K562 (cell line): ENCODE measurements around the gene NOSIP. TPM values are rescaled to one million over a fixed set of nuclear protein-coding genes. Genes with fewer than 3 reads are reported as not detected.

Experiments used
- BACH1 ChIP-seq: fragments of 200-800 bp; sonication (Bioruptor generic); IDR thresholded peaks from 2 replicates; pipeline ENCODE4 v1.6.1; 2016; ENCODE audit warnings: missing genetic modification characterization, missing compliant biosample characterization
- CAMTA2 ChIP-seq: fragments of 250-450 bp; sonication (Bioruptor Pico); conservative IDR thresholded peaks from 2 replicates; pipeline ENCODE4 v1.5.1; 2022
- DIDO1 ChIP-seq: fragments of 450-650 bp; IDR thresholded peaks from 2 replicates; pipeline ENCODE4 v1.6.1; 2016; ENCODE audit warnings: low read depth, missing biosample characterization, missing genetic modification characterization
- GTF2A2 ChIP-seq: IDR thresholded peaks from 2 replicates; pipeline ENCODE4 v1.6.1; 2016; ENCODE audit warnings: mild to moderate bottlenecking, missing genetic modification characterization, missing compliant biosample characterization
- GTF3C2 ChIP-seq: IDR thresholded peaks from 3 replicates; pipeline ENCODE4 v1.6.1; 2011; ENCODE audit warnings: borderline replicate concordance, mild to moderate bottlenecking, moderate library complexity; ENCODE audit not compliant: insufficient read length; ENCODE audit errors: extremely low read depth
- NCOA1 ChIP-seq: fragments of 450-650 bp; IDR thresholded peaks from 2 replicates; pipeline ENCODE4 v1.6.1; 2016; ENCODE audit warnings: low read depth
- NFRKB ChIP-seq: fragments of 450-650 bp; IDR thresholded peaks from 2 replicates; pipeline ENCODE4 v1.6.1; 2016; ENCODE audit warnings: low read depth
- SAP30 ChIP-seq: fragments of 200-600 bp; sonication (generic); IDR thresholded peaks from 2 replicates; pipeline ENCODE4 v1.6.1; 2012; ENCODE audit warnings: borderline replicate concordance, low read depth, mild to moderate bottlenecking, moderate library complexity, low read length, control low read depth, inconsistent platforms; ENCODE audit not compliant: insufficient read depth, poor library complexity, severe bottlenecking
- SMAD1 ChIP-seq: fragments of 150-350 bp; IDR thresholded peaks from 2 replicates; pipeline ENCODE4 v1.6.1; 2014; ENCODE audit warnings: low read length, low read depth; ENCODE audit not compliant: partially characterized antibody
- SPI1 ChIP-seq: IDR thresholded peaks from 2 replicates; pipeline ENCODE4 v1.6.1; 2011; ENCODE audit warnings: low read depth, low read length, control low read depth, borderline replicate concordance
- TAL1 ChIP-seq: fragments of 450-650 bp; IDR thresholded peaks from 2 replicates; pipeline ENCODE4 v1.6.1; 2016; ENCODE audit warnings: mild to moderate bottlenecking
- TFAP4 ChIP-seq: sonication (generic); formaldehyde crosslinking; IDR thresholded peaks from 2 replicates; pipeline ENCODE4 v1.8.0; 2022; ENCODE audit warnings: missing genetic modification reagents, mild to moderate bottlenecking, moderate library complexity, borderline replicate concordance
- TRIM24 ChIP-seq, 2 experiments: fragments of 450-650 bp; IDR thresholded peaks; 2 replicates each; pipeline ENCODE4 v1.6.1; 2016
- YY1 ChIP-seq, 3 experiments: IDR thresholded peaks; 2 replicates each; pipeline ENCODE4 v1.6.1; 2011; ENCODE audit warnings: low read length in 2 of 3, mild to moderate bottlenecking in 2 of 3, moderate library complexity in 2 of 3, borderline replicate concordance in 1 of 3, control low read depth in 1 of 3, low read depth in 1 of 3; ENCODE audit not compliant: insufficient read depth in 3 of 3, insufficient replicate concordance in 2 of 3, control insufficient read depth in 1 of 3, insufficient read length in 1 of 3; ENCODE audit errors: extremely low read depth in 1 of 3
- ZNF589 ChIP-seq: fragments of 200-800 bp; sonication (Bioruptor generic); IDR thresholded peaks from 2 replicates; pipeline ENCODE4 v1.6.1; 2016; ENCODE audit warnings: low read depth, missing genetic modification characterization, missing compliant biosample characterization
- polyA plus RNA-seq, 8 experiments: library from polyadenylated mRNA; depleted of rRNA in 4 of 8; stranded (reverse) in 5 of 8; unstranded in 3 of 8; fragments of >200 nt; fragmentation: Nextera tagmentation in 2 of 8; fragmentation: Illumina TruSeq in 1 of 8; extraction: Ambion mirVana in 2 of 8; extraction: Trizol in 1 of 8; gene quantifications; 2 replicates each; pipeline versions ENCODE4 v1.2.1 to v1.2.3, GENCODE V29; 2011 to 2014; ENCODE audit warnings: inconsistent platforms in 1 of 8, missing spikeins in 1 of 8
- total RNA-seq, 7 experiments: library from RNA; depleted of rRNA in 6 of 7; stranded (reverse); fragments of >200 nt in 6 of 7; fragmentation: Illumina TruSeq in 2 of 7; extraction: Trizol in 2 of 7; gene quantifications; 2 replicates each; pipeline versions ENCODE4 v1.2.1 to v1.2.3, GENCODE V29; 2011 to 2021; ENCODE audit warnings: low replicate concordance in 1 of 7
- TF ChIP-seq, protein P1 (sequence below): fragments of 250-450 bp; sonication (Bioruptor Pico); IDR thresholded peaks from 2 replicates; pipeline ENCODE4 v1.4.0; 2020; ENCODE audit warnings: mild to moderate bottlenecking, moderate library complexity
- TF ChIP-seq, protein P2 (sequence below): sonication (generic); formaldehyde crosslinking; IDR thresholded peaks from 2 replicates; pipeline ENCODE4 v1.8.0; 2023; ENCODE audit warnings: mild to moderate bottlenecking, missing genetic modification reagents

NOSIP gene
- total and polyA plus RNA-seq, 9 of the 15 experiments (the other 6 are each of a cell fraction or from before 2014, with no cell fraction given): 14.4 to 153 (median 79.9) TPM

- TF ChIP-seq, protein P1, sequence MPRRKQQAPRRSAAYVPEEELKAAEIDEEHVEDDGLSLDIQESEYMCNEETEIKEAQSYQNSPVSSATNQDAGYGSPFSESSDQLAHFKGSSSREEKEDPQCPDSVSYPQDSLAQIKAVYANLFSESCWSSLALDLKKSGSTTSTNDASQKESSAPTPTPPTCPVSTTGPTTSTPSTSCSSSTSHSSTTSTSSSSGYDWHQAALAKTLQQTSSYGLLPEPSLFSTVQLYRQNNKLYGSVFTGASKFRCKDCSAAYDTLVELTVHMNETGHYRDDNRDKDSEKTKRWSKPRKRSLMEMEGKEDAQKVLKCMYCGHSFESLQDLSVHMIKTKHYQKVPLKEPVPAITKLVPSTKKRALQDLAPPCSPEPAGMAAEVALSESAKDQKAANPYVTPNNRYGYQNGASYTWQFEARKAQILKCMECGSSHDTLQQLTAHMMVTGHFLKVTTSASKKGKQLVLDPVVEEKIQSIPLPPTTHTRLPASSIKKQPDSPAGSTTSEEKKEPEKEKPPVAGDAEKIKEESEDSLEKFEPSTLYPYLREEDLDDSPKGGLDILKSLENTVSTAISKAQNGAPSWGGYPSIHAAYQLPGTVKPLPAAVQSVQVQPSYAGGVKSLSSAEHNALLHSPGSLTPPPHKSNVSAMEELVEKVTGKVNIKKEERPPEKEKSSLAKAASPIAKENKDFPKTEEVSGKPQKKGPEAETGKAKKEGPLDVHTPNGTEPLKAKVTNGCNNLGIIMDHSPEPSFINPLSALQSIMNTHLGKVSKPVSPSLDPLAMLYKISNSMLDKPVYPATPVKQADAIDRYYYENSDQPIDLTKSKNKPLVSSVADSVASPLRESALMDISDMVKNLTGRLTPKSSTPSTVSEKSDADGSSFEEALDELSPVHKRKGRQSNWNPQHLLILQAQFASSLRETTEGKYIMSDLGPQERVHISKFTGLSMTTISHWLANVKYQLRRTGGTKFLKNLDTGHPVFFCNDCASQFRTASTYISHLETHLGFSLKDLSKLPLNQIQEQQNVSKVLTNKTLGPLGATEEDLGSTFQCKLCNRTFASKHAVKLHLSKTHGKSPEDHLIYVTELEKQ: no peak
- TF ChIP-seq NFRKB (no peak), NCOA1 (no peak), BACH1 (tag) (no peak), SPI1 (no peak), GTF3C2 (no peak), CAMTA2 (no peak), YY1 (IDR thresholded peaks at IDR 0.05; ENCODE audit: borderline replicate concordance in 1 of 3, control insufficient read depth in 1 of 3, extremely low read depth in 1 of 3, insufficient read depth in 3 of 3, insufficient read length in 1 of 3, insufficient replicate concordance in 2 of 3, low read depth in 1 of 3, low read length in 2 of 3) (peak in 1 of 3 experiments; percentile 54), TRIM24 (IDR thresholded peaks at IDR 0.05) (no peak), SAP30 (peak; percentile 62), ZNF589 (CRISPR knock-in tag) (no peak), SMAD1 (no peak), DIDO1 (tag) (no peak), TFAP4 (CRISPR knock-in tag) (peak; percentile 59), GTF2A2 (tag) (no peak), TAL1 (no peak)
- TF ChIP-seq, protein P2, sequence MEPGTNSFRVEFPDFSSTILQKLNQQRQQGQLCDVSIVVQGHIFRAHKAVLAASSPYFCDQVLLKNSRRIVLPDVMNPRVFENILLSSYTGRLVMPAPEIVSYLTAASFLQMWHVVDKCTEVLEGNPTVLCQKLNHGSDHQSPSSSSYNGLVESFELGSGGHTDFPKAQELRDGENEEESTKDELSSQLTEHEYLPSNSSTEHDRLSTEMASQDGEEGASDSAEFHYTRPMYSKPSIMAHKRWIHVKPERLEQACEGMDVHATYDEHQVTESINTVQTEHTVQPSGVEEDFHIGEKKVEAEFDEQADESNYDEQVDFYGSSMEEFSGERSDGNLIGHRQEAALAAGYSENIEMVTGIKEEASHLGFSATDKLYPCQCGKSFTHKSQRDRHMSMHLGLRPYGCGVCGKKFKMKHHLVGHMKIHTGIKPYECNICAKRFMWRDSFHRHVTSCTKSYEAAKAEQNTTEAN (CRISPR knock-in tag): no peak
Observed at GRCh38 chr19:49533551-49534488, 46.5 kb downstream of the NOSIP start (continued).
